ENCODE data around the gene HIVEP1.

HIVEP1 gene

GRCh38 chr6:11972806-11973205 is 39.3 kb upstream of the HIVEP1 start:
- FAIRE-seq: no peak

GRCh38 chr6:11973238-11973637 is 38.9 kb upstream of the HIVEP1 start:
- TF ChIP-seq TAF1 (IDR thresholded peaks at IDR 0.05; ENCODE audit: low read depth, low read length) (no peak), POLR2AphosphoS5 (IDR thresholded peaks at IDR 0.05; ENCODE audit: low read depth, low read length) (no peak), POU2F2 (IDR thresholded peaks at IDR 0.05; ENCODE audit: low read depth, low read length) (no peak), PAX5 (IDR thresholded peaks at IDR 0.05; ENCODE audit: insufficient read depth, low read length, severe bottlenecking) (no peak), POLR2A (IDR thresholded peaks at IDR 0.05; ENCODE audit: low read depth, low read length) (no peak), SPI1 (IDR thresholded peaks at IDR 0.05; ENCODE audit: low read depth, low read length) (no peak)
- FAIRE-seq (no peak), DNase-seq (ENCODE audit: insufficient read length, low spot score) (no peak)

More at GRCh38 chr6:11972806-11973205, 39.3 kb upstream of the HIVEP1 start:
- no peak for TF ChIP-seq POLR2A (IDR thresholded peaks at IDR 0.05; ENCODE audit: low read depth, low read length)
- TF ChIP-seq TAF1 (IDR thresholded peaks at IDR 0.05; ENCODE audit: low read depth, low read length): no peak
- no peak for TF ChIP-seq SPI1 (IDR thresholded peaks at IDR 0.05; ENCODE audit: low read depth, low read length)
- TF ChIP-seq POU2F2 (IDR thresholded peaks at IDR 0.05; ENCODE audit: low read depth, low read length): no peak
- TF ChIP-seq PAX5 (IDR thresholded peaks at IDR 0.05; ENCODE audit: insufficient read depth, low read length, severe bottlenecking): no peak
- no peak for TF ChIP-seq POLR2AphosphoS5 (IDR thresholded peaks at IDR 0.05; ENCODE audit: low read depth, low read length)
- no peak for DNase-seq (ENCODE audit: insufficient read length, low spot score)

GRCh38 chr6:11974089-11974488 is 38.0 kb upstream of the HIVEP1 start:
- FAIRE-seq (no peak), DNase-seq (ENCODE audit: insufficient read length, low spot score) (no peak)
- no peak for TF ChIP-seq TAF1 (IDR thresholded peaks at IDR 0.05; ENCODE audit: low read depth, low read length)
- TF ChIP-seq SPI1 (IDR thresholded peaks at IDR 0.05; ENCODE audit: low read depth, low read length): no peak
- no peak for TF ChIP-seq POLR2AphosphoS5 (IDR thresholded peaks at IDR 0.05; ENCODE audit: low read depth, low read length)
- no peak for TF ChIP-seq PAX5 (IDR thresholded peaks at IDR 0.05; ENCODE audit: insufficient read depth, low read length, severe bottlenecking)
- no peak for TF ChIP-seq POLR2A (IDR thresholded peaks at IDR 0.05; ENCODE audit: low read depth, low read length)

GRCh38 chr6:11975353-11975977 is 36.6 kb upstream of the HIVEP1 start:
- TF ChIP-seq POLR2A (IDR thresholded peaks at IDR 0.05; ENCODE audit: low read depth, low read length): no peak
- TF ChIP-seq SPI1 (IDR thresholded peaks at IDR 0.05; ENCODE audit: low read depth, low read length): no peak
- no peak for TF ChIP-seq POLR2AphosphoS5 (IDR thresholded peaks at IDR 0.05; ENCODE audit: low read depth, low read length)
- no peak for TF ChIP-seq TAF1 (IDR thresholded peaks at IDR 0.05; ENCODE audit: low read depth, low read length)
- no peak for TF ChIP-seq POU2F2 (IDR thresholded peaks at IDR 0.05; ENCODE audit: low read depth, low read length)
- no peak for TF ChIP-seq PAX5 (IDR thresholded peaks at IDR 0.05; ENCODE audit: insufficient read depth, low read length, severe bottlenecking)
- FAIRE-seq (peak; percentile 91), DNase-seq (ENCODE audit: insufficient read length, low spot score) (peak; percentile 27)

GRCh38 chr6:11976489-11976888 is 35.6 kb upstream of the HIVEP1 start:
- TF ChIP-seq POU2F2 (IDR thresholded peaks at IDR 0.05; ENCODE audit: low read depth, low read length) (no peak), SPI1 (IDR thresholded peaks at IDR 0.05; ENCODE audit: low read depth, low read length) (peak; percentile 47; the same call in 1 of the 2 replicates), POLR2A (IDR thresholded peaks at IDR 0.05; ENCODE audit: low read depth, low read length) (no peak), POLR2AphosphoS5 (IDR thresholded peaks at IDR 0.05; ENCODE audit: low read depth, low read length) (no peak), PAX5 (IDR thresholded peaks at IDR 0.05; ENCODE audit: insufficient read depth, low read length, severe bottlenecking) (no peak), TAF1 (IDR thresholded peaks at IDR 0.05; ENCODE audit: low read depth, low read length) (no peak)
- FAIRE-seq (no peak), DNase-seq (ENCODE audit: insufficient read length, low spot score) (no peak)

- no peak for DNase-seq (ENCODE audit: insufficient read length, low spot score)
- no peak for TF ChIP-seq POLR2A (IDR thresholded peaks at IDR 0.05; ENCODE audit: low read depth, low read length)
- no peak for TF ChIP-seq SPI1 (IDR thresholded peaks at IDR 0.05; ENCODE audit: low read depth, low read length)
- no peak for TF ChIP-seq PAX5 (IDR thresholded peaks at IDR 0.05; ENCODE audit: insufficient read depth, low read length, severe bottlenecking)
- TF ChIP-seq POLR2AphosphoS5 (IDR thresholded peaks at IDR 0.05; ENCODE audit: low read depth, low read length): no peak
- TF ChIP-seq POU2F2 (IDR thresholded peaks at IDR 0.05; ENCODE audit: low read depth, low read length): no peak
- no peak for TF ChIP-seq TAF1 (IDR thresholded peaks at IDR 0.05; ENCODE audit: low read depth, low read length)
- no peak for FAIRE-seq
Measured at GRCh38 chr6:11977193-11977592, 34.9 kb upstream of the HIVEP1 start.

GRCh38 chr6:11977738-11978137 is 34.4 kb upstream of the HIVEP1 start:
- TF ChIP-seq SPI1 (IDR thresholded peaks at IDR 0.05; ENCODE audit: low read depth, low read length) (no peak), POLR2AphosphoS5 (IDR thresholded peaks at IDR 0.05; ENCODE audit: low read depth, low read length) (no peak), POU2F2 (IDR thresholded peaks at IDR 0.05; ENCODE audit: low read depth, low read length) (no peak), PAX5 (IDR thresholded peaks at IDR 0.05; ENCODE audit: insufficient read depth, low read length, severe bottlenecking) (no peak), TAF1 (IDR thresholded peaks at IDR 0.05; ENCODE audit: low read depth, low read length) (no peak), POLR2A (IDR thresholded peaks at IDR 0.05; ENCODE audit: low read depth, low read length) (no peak)

GRCh38 chr6:11978169-11978987 is 33.7 kb upstream of the HIVEP1 start:
- FAIRE-seq: peak; percentile 64
- DNase-seq (ENCODE audit: insufficient read length, low spot score): no peak
- TF ChIP-seq TAF1 (IDR thresholded peaks at IDR 0.05; ENCODE audit: low read depth, low read length): no peak
- TF ChIP-seq SPI1 (IDR thresholded peaks at IDR 0.05; ENCODE audit: low read depth, low read length): no peak
- TF ChIP-seq POU2F2 (IDR thresholded peaks at IDR 0.05; ENCODE audit: low read depth, low read length): no peak

More at GRCh38 chr6:11977738-11978137, 34.4 kb upstream of the HIVEP1 start:
- DNase-seq (ENCODE audit: insufficient read length, low spot score) (no peak), FAIRE-seq (no peak)

GRCh38 chr6:11979866-11980265 is 32.2 kb upstream of the HIVEP1 start:
- no peak for DNase-seq (ENCODE audit: insufficient read length, low spot score)
- TF ChIP-seq POLR2A (IDR thresholded peaks at IDR 0.05; ENCODE audit: low read depth, low read length) (no peak), POLR2AphosphoS5 (IDR thresholded peaks at IDR 0.05; ENCODE audit: low read depth, low read length) (no peak), POU2F2 (IDR thresholded peaks at IDR 0.05; ENCODE audit: low read depth, low read length) (no peak), SPI1 (IDR thresholded peaks at IDR 0.05; ENCODE audit: low read depth, low read length) (no peak), TAF1 (IDR thresholded peaks at IDR 0.05; ENCODE audit: low read depth, low read length) (no peak), PAX5 (IDR thresholded peaks at IDR 0.05; ENCODE audit: insufficient read depth, low read length, severe bottlenecking) (no peak)
- no peak for FAIRE-seq

All from GM12891 (cell line).